H54 (cell line): Measurements from ENCODE around the gene KCNIP3.
"Not testable (repeated sequence)": the region's sequence is repeated elsewhere in the genome, so short reads cannot be mapped to it uniquely, and the experiment has no call there.

ENCODE experiments used
- DNase-seq: peaks from one replicate; pipeline ENCODE4 v3.0.0; 2011; ENCODE audit warnings: low spot score, mixed read lengths; ENCODE audit not compliant: insufficient read length
- FAIRE-seq: peaks from 3 replicates; lab custom pipeline; 2011; peaks lifted over from hg19 to GRCh38; lab: Jason Lieb, UNC

Gene KCNIP3

DNA sequence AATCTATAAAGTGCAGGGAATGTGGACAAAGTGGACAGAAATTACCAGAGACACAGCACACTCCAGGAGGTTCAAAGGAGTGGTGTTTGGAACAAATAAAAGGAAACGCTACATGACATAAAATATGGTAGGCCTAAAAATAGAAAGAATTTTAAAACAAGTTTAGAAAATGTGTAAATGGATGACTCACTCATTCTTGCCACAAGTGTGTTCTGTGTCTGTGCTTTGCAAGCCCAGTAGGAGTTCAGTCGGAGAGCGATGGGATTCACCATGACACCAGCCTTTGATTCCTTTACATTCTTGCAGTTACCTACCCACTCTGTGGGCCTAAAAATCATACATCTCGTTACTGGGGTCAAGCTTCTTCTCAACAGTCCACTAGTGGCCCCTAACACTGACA is 136.2 kb downstream of the KCNIP3 start:
- not testable (repeated sequence) for DNase-seq, FAIRE-seq

DNA sequence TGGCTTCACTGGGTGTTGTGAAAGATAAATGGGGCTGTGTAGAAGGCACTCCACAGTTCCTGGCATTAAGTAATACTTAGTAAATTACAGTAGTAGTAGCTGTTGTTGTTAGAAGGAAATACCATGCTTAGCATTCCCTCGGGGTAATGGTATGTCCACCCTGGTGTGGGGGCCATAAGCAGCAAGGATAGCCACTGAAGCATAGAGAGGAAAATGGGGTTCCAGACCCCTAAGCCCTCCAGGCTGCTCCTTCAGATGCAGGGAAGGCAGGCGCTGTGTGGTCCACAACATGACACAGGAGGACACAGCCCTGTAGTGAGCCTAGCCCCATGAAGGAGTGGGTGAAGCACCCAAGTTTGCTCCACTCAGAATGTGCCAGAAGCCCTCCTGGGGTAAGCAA is 136.8 kb downstream of the KCNIP3 start:
- not testable (repeated sequence) for FAIRE-seq, DNase-seq

DNA sequence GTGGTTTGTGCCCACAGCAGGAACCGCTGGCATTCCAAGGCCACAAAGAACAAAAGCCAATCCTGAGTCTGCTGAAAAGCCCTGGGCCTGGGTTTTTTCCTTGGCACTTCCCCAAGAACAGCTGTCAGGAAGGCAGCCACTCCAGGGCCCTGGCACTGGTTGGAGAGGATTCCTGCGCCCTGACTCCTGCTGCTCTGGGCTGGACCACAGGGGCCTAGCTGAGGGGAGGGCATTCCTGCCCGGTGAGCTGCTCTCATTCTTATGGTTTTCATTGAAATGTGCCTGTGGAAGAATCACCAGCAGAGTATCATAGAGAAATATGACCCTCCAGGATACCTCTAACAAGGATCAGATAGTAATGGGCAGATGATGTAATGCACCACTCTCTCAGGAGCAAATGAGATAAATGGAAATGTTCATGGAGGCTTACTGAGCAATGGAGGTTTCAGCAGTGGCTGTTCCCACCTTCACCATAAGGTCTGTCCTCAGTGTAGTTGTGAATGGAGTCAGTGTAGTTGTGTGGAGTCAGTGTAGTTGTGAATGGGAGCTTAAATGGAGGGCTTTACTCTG is 137.4 kb downstream of the KCNIP3 start:
- DNase-seq: not testable (repeated sequence)
- peak; percentile 94 for FAIRE-seq

DNA sequence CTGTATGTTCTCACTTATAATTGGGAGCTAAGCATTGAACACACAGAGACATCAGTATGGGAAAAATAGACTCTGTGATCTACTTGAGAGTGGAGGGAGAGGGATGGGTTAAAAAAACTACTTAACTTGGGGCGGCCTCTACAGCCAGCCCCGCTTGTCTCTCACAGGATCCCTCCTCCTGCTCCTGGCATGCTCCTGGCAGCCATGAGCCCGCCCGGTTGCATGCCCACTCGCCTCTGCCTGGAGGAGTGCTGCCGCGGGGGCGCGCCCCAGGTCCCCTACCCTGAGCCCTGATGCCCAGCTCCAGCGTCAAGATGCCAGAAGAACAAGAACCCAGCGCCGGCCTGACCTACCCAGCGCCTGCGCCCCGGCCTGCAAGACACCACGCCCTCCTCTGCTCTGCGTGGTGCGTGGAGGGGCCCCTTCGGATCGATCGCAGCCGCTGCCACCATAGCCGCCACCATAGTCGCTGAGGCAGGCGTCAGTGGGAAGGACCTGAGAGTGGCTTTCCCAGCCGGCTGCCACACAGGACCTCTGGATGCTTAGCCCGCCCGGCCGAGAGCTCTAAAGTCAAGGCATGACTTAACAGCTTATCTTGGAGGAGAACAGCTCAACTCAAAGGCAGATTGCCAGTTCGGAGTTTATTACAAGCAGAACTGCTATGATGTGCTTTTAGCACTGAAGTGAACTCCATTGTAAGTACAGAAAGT is 138.2 kb downstream of the KCNIP3 start:
- FAIRE-seq, DNase-seq: not testable (repeated sequence)
